Liver (tissue), 9 donors: ENCODE results near the gene GDI1. TPM values are rescaled to one million over a fixed set of nuclear protein-coding genes. Genes with fewer than 3 reads are reported as not detected.

Experiments
- DNase-seq: peaks from one replicate; pipeline ENCODE4 v3.0.0-alpha.2; 2017; ENCODE audit warnings: low spot score
- H3K27ac ChIP-seq, 2 donors: one replicate each; pipeline ENCODE4 v1.7.0; 2013; ENCODE audit warnings: inconsistent platforms in 2 of 2, low read length in 2 of 2, control low read depth in 1 of 2, low read depth in 1 of 2, mild to moderate bottlenecking in 1 of 2
- H3K27me3 ChIP-seq, 4 donors: one replicate each; pipeline versions ENCODE4 v1.6.1 to v1.7.0; 2013; ENCODE audit warnings: low read length in 3 of 4, inconsistent platforms in 1 of 4, mild to moderate bottlenecking in 1 of 4, moderate library complexity in 1 of 4; ENCODE audit not compliant: control insufficient read depth in 4 of 4, insufficient read depth in 4 of 4
- H3K36me3 ChIP-seq, 4 donors: one replicate each; pipeline versions ENCODE4 v1.6.1 to v1.7.0; 2013; ENCODE audit warnings: low read length in 3 of 4, mild to moderate bottlenecking in 3 of 4, low read depth in 1 of 4, moderate library complexity in 1 of 4; ENCODE audit not compliant: control insufficient read depth in 4 of 4, insufficient read depth in 3 of 4
- H3K4me1 ChIP-seq, 4 donors: one replicate each; pipeline versions ENCODE4 v1.6.1 to v1.7.0; 2013; ENCODE audit warnings: low read length in 3 of 4, mild to moderate bottlenecking in 3 of 4, moderate library complexity in 1 of 4; ENCODE audit not compliant: control insufficient read depth in 4 of 4, insufficient read depth in 4 of 4
- H3K4me3 ChIP-seq, 3 donors: one replicate each; pipeline versions ENCODE4 v1.6.1 to v1.7.0; 2013; ENCODE audit warnings: low read length in 3 of 3, control low read depth in 1 of 3, low read depth in 1 of 3, mild to moderate bottlenecking in 1 of 3
- H3K9ac ChIP-seq, 2 donors: one replicate each; pipeline ENCODE4 v1.7.0; 2013; ENCODE audit warnings: low read length in 2 of 2, mild to moderate bottlenecking in 2 of 2, moderate library complexity in 2 of 2, control low read depth in 1 of 2, low read depth in 1 of 2
- H3K9me3 ChIP-seq, 4 donors: one replicate each; pipeline versions ENCODE4 v1.6.1 to v1.7.0; 2013; ENCODE audit warnings: low read length in 3 of 4; ENCODE audit not compliant: control insufficient read depth in 4 of 4
- EGR1 ChIP-seq, 2 donors: IDR thresholded peaks; 2 replicates each; pipeline ENCODE4 v1.6.1; 2016 to 2018; ENCODE audit warnings: antibody characterized with exemption in 2 of 2, low read depth in 2 of 2
- FOXA1 ChIP-seq: IDR thresholded peaks from 2 replicates; pipeline ENCODE4 v1.6.1; 2016; ENCODE audit warnings: antibody characterized with exemption
- FOXA2 ChIP-seq: IDR thresholded peaks from 2 replicates; pipeline ENCODE4 v1.6.1; 2016; ENCODE audit warnings: antibody characterized with exemption
- GABPA ChIP-seq, 2 donors: IDR thresholded peaks in 1 of 2; conservative IDR thresholded peaks in 1 of 2; 2 replicates each; pipeline ENCODE4 v1.6.1; 2016; ENCODE audit warnings: antibody characterized with exemption in 2 of 2, mild to moderate bottlenecking in 1 of 2, moderate library complexity in 1 of 2
- HNF4A ChIP-seq, 2 donors: conservative IDR thresholded peaks; 2 replicates each; pipeline ENCODE4 v1.6.1; 2016; ENCODE audit warnings: antibody characterized with exemption in 2 of 2, mild to moderate bottlenecking in 2 of 2
- HNF4G ChIP-seq: IDR thresholded peaks from 2 replicates; pipeline ENCODE4 v1.6.1; 2016; ENCODE audit warnings: antibody characterized with exemption
- JUND ChIP-seq, 2 donors: IDR thresholded peaks; 2 replicates each; pipeline ENCODE4 v1.6.1; 2016; ENCODE audit warnings: antibody characterized with exemption in 2 of 2
- NR2F2 ChIP-seq: IDR thresholded peaks from 2 replicates; pipeline ENCODE4 v1.6.1; 2016; ENCODE audit warnings: antibody characterized with exemption
- RAD21 ChIP-seq, 2 donors: IDR thresholded peaks; 2 replicates each; pipeline ENCODE4 v1.6.1; 2016; ENCODE audit warnings: antibody characterized with exemption in 2 of 2, mild to moderate bottlenecking in 2 of 2
- SP1 ChIP-seq: IDR thresholded peaks from 2 replicates; pipeline ENCODE4 v1.6.1; 2018; ENCODE audit warnings: antibody characterized with exemption, mild to moderate bottlenecking
- TAF1 ChIP-seq: conservative IDR thresholded peaks from 2 replicates; pipeline ENCODE4 v1.6.1; 2016; ENCODE audit warnings: antibody characterized with exemption, mild to moderate bottlenecking
- WGBS: extraction: QIAGEN DNeasy Blood & Tissue Kit; methylation state at CpG from one replicate; pipeline ENCODE4 v1.1.7; 2013; 5-methylcytosine and 5-hydroxymethylcytosine counted together
- polyA plus RNA-seq, 2 donors: library from polyadenylated mRNA; stranded (reverse) in 1 of 2; unstranded in 1 of 2; fragments of 200-250 nt in 1 of 2; fragments of >200 nt in 1 of 2; fragmentation: Nextera tagmentation in 1 of 2; extraction: Ambion mirVana in 1 of 2; gene quantifications; one replicate each; pipeline versions ENCODE4 v1.2.1 to v1.2.3, GENCODE V29; 2013 to 2015
- total RNA-seq, 2 donors: library from RNA; depleted of rRNA; stranded (reverse); fragments of >200 nt; gene quantifications; one replicate each; pipeline ENCODE4 v1.2.3, GENCODE V29; 2014
- TF ChIP-seq, protein P1 (sequence below): fragments of 150-350 bp; IDR thresholded peaks from 2 replicates; pipeline ENCODE4 v1.5.1; 2017; ENCODE audit warnings: improper control_type of control experiment, low read depth, low read length; ENCODE audit not compliant: missing input control
- TF ChIP-seq, protein P2 (sequence below): IDR thresholded peaks from 2 replicates; pipeline ENCODE4 v1.6.1; 2016; ENCODE audit warnings: antibody characterized with exemption
- TF ChIP-seq, protein P3 (sequence below): IDR thresholded peaks from 2 replicates; pipeline ENCODE4 v1.6.1; 2016; ENCODE audit warnings: antibody characterized with exemption
- TF ChIP-seq, protein P4 (sequence below): IDR thresholded peaks from 2 replicates; pipeline ENCODE4 v1.6.1; 2016; ENCODE audit warnings: antibody characterized with exemption
- donor health status: healthy.
- donor health status: healthy.
- donor health status: healthy.
- donor health status: healthy.
- donor health status: healthy.

Gene GDI1
- total and polyA plus RNA-seq, 4 donors: 12.8 to 35.6 (median 20.5) TPM

DNA sequence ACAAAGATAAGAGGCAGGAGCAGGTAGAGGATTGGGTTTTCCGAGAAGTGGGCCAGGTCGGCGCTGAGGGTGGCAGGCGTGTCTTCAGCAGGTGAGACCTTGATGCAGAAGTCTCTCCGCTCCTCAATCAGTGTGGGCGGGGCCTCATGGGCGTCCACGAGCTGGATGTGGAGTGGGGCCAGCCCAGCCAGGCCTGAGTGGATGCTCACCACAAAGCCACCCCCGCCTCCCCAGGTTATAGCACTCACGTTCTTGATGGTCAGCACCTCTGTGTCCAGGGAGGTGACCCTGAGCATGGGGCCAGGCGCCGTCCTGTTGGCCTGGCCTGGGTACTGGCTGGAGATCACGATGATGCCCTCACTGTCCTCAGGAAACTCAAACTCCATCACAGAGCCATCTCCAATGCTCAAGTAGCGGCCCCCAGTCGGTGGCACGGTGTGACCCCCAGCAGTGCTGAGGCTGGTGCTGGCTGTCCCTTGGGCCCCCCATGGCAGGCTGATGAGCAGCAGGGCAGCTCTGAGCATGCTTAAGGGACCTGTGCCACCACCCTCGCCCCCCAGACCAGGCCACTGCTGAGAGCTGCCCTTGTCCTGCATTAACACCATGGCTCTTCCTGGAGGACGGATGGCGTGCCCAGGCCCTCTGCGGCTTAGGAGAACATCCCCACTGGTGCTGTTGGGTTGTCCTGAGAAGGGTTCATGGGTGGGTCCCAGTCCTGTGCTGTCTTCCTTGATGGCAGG, 51.6 kb downstream of the GDI1 start:
- TF ChIP-seq, protein P1, sequence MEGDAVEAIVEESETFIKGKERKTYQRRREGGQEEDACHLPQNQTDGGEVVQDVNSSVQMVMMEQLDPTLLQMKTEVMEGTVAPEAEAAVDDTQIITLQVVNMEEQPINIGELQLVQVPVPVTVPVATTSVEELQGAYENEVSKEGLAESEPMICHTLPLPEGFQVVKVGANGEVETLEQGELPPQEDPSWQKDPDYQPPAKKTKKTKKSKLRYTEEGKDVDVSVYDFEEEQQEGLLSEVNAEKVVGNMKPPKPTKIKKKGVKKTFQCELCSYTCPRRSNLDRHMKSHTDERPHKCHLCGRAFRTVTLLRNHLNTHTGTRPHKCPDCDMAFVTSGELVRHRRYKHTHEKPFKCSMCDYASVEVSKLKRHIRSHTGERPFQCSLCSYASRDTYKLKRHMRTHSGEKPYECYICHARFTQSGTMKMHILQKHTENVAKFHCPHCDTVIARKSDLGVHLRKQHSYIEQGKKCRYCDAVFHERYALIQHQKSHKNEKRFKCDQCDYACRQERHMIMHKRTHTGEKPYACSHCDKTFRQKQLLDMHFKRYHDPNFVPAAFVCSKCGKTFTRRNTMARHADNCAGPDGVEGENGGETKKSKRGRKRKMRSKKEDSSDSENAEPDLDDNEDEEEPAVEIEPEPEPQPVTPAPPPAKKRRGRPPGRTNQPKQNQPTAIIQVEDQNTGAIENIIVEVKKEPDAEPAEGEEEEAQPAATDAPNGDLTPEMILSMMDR: no peak
- TF ChIP-seq JUND (IDR thresholded peaks at IDR 0.05) (no peak), EGR1 (IDR thresholded peaks at IDR 0.05; ENCODE audit: low read depth in 2 of 2) (no peak), HNF4A (conservative IDR thresholded peaks at IDR 0.05) (no peak), NR2F2 (no peak), FOXA1 (no peak), TAF1 (no peak), RAD21 (IDR thresholded peaks at IDR 0.05) (no peak), FOXA2 (no peak), HNF4G (no peak)
- TF ChIP-seq, protein P2, sequence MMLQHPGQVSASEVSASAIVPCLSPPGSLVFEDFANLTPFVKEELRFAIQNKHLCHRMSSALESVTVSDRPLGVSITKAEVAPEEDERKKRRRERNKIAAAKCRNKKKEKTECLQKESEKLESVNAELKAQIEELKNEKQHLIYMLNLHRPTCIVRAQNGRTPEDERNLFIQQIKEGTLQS: no peak
- TF ChIP-seq, protein P3, sequence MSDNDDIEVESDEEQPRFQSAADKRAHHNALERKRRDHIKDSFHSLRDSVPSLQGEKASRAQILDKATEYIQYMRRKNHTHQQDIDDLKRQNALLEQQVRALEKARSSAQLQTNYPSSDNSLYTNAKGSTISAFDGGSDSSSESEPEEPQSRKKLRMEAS: no peak
- TF ChIP-seq, protein P4, sequence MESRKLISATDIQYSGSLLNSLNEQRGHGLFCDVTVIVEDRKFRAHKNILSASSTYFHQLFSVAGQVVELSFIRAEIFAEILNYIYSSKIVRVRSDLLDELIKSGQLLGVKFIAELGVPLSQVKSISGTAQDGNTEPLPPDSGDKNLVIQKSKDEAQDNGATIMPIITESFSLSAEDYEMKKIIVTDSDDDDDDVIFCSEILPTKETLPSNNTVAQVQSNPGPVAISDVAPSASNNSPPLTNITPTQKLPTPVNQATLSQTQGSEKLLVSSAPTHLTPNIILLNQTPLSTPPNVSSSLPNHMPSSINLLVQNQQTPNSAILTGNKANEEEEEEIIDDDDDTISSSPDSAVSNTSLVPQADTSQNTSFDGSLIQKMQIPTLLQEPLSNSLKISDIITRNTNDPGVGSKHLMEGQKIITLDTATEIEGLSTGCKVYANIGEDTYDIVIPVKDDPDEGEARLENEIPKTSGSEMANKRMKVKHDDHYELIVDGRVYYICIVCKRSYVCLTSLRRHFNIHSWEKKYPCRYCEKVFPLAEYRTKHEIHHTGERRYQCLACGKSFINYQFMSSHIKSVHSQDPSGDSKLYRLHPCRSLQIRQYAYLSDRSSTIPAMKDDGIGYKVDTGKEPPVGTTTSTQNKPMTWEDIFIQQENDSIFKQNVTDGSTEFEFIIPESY: no peak
- Histone ChIP-seq H3K27ac (no peak overlapping the region), H3K9me3 (no peaks in the 10 kb centered on the region), H3K4me1 (peaks cover 11 to 36% (median 20%) of the 10 kb centered on the region in 4 donors), H3K27me3 (no peaks in the 10 kb centered on the region), H3K4me3 (no peak overlapping the region), H3K9ac (no peak overlapping the region), H3K36me3 (peaks cover 0 to 6% (median 2%) of the 10 kb centered on the region in 4 donors)
- DNase-seq: no peak
- WGBS: 95% methylated on average over 20 of the region's 20 CpGs

DNA sequence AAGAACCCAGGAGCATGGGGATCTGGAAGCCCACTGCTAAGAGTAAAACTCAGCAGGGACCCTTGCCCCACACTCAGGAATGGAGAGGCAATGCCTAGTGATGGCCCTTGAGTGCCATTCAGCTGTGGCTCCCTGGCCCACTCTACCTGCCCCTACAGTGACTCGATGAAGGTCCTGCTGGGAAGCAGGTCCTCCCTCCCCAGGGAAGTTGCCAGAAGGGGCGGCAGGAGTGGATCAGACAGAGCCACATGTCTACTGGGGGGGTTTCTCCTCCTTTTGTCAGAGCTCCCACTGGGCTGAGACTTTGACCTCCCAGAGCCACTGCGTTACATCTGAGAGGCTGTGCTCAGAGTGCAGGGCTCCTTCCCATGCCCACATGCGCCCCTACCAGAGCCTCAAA, 52.2 kb downstream of the GDI1 start:
- Histone ChIP-seq H3K27ac (no peak overlapping the region), H3K9ac (no peak overlapping the region), H3K4me1 (peaks cover 10 to 31% (median 16%) of the 10 kb centered on the region in 4 donors), H3K27me3 (no peaks in the 10 kb centered on the region), H3K36me3 (peaks cover 0 to 6% (median 2%) of the 10 kb centered on the region in 4 donors), H3K9me3 (no peaks in the 10 kb centered on the region), H3K4me3 (no peak overlapping the region)
- DNase-seq: no peak
- 93% methylated on average over 4 of the region's 4 CpGs for WGBS
- TF ChIP-seq JUND (IDR thresholded peaks at IDR 0.05) (no peak), RAD21 (IDR thresholded peaks at IDR 0.05) (no peak), GABPA (IDR thresholded peaks at IDR 0.05 in 1 of 2, conservative IDR thresholded peaks at IDR 0.05 in 1 of 2) (no peak), EGR1 (IDR thresholded peaks at IDR 0.05; ENCODE audit: low read depth in 2 of 2) (no peak), SP1 (no peak), HNF4G (no peak), TAF1 (no peak), NR2F2 (no peak), FOXA2 (no peak)
- TF ChIP-seq, protein P1: no peak
